Activated naive CD8-positive, alpha-beta T cell (primary cell): ENCODE results near the gene ALG5.
A peak's percentile ranks its signal among the peaks of the same experiment; 100 is the strongest.

Experiments used
- H3K27ac Mint-ChIP-seq: one replicate; pipeline ENCODE4 v1.8.0; 2021; ENCODE audit warnings: mixed read lengths
- H3K27me3 Mint-ChIP-seq: one replicate; pipeline ENCODE4 v1.8.0; 2021; ENCODE audit warnings: mixed read lengths
- H3K36me3 Mint-ChIP-seq: one replicate; pipeline ENCODE4 v1.8.0; 2021; ENCODE audit warnings: mixed read lengths
- H3K4me1 Mint-ChIP-seq: one replicate; pipeline ENCODE4 v1.8.0; 2021; ENCODE audit warnings: low read depth, mixed read lengths
- H3K4me3 Mint-ChIP-seq: one replicate; pipeline ENCODE4 v1.8.0; 2021; ENCODE audit warnings: mild to moderate bottlenecking, mixed read lengths
- H3K9me3 Mint-ChIP-seq: one replicate; pipeline ENCODE4 v1.8.0; 2021; ENCODE audit warnings: low read depth, mixed read lengths

ALG5 gene

GRCh38 chr13:37001921-37002250 is 2.7 kb upstream of the ALG5 start:
- peak overlapping the region; percentile 100 for H3K27ac Mint-ChIP-seq
- H3K27me3 Mint-ChIP-seq: no peaks in the 10 kb centered on the region
- H3K4me1 Mint-ChIP-seq: peaks cover 30% of the 10 kb centered on the region
- peak overlapping the region; percentile 100 for H3K4me3 Mint-ChIP-seq
- no peaks in the 10 kb centered on the region for H3K9me3 Mint-ChIP-seq
- H3K36me3 Mint-ChIP-seq: peaks cover 2% of the 10 kb centered on the region

DNA sequence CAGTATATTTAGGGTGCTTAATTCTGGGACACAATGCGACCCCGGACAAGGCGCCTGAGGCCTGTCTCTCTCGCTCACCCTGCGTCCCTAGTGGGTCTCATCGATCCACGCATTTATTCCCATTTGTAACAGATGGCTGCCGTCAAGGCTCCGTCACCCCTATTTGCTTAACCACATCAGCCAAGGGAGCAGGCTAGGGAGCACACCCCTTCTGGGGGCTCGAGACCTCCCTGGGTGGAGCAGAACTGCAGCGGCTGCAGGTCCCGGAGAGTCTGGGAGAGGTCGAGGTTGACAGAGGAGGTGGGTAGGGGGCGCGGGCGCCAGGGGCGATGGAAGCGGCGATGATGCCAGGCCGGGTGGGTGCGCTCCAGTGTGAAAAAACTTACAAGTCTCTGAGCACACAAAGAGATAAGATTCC is 507 bp downstream of the ALG5 start:
- no peaks in the 10 kb centered on the region for H3K27me3 Mint-ChIP-seq
- peak overlapping the region; percentile 100 for H3K4me3 Mint-ChIP-seq
- H3K36me3 Mint-ChIP-seq: peaks cover 3% of the 10 kb centered on the region
- H3K4me1 Mint-ChIP-seq: peaks cover 39% of the 10 kb centered on the region
- H3K27ac Mint-ChIP-seq: peak overlapping the region; percentile 100
- no peaks in the 10 kb centered on the region for H3K9me3 Mint-ChIP-seq

- peak overlapping the region; percentile 100 for H3K4me3 Mint-ChIP-seq
- no peaks in the 10 kb centered on the region for H3K9me3 Mint-ChIP-seq
- H3K27ac Mint-ChIP-seq: peak overlapping the region; percentile 100
- H3K36me3 Mint-ChIP-seq: peaks cover 3% of the 10 kb centered on the region
- peaks cover 33% of the 10 kb centered on the region for H3K4me1 Mint-ChIP-seq
- H3K27me3 Mint-ChIP-seq: no peaks in the 10 kb centered on the region
These were observed 1.3 kb downstream of the ALG5 start for GRCh38 chr13:36997716-36998427.

DNA sequence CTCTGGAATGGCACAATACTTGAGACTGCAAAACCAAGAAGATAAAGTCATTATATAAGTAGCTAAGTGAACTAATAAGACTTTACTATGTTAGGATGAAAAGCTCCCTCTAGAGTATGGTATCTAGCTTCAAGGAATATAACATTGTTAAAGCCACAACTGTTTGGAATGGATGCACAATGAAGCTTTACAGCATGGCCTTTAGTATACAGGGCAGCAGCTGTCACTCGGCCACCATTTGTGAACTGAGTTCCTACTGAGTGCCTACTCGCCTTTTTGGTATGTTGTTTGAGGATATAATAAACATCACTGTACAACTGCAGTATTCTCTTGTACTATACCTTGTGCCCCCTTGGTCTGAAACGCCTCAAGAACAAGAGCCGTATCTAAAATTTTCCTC is 6.8 kb downstream of the ALG5 start:
- Mint-ChIP-seq H3K27ac (no peak overlapping the region), H3K9me3 (no peaks in the 10 kb centered on the region), H3K27me3 (no peaks in the 10 kb centered on the region), H3K4me1 (peaks cover 13% of the 10 kb centered on the region), H3K36me3 (peaks cover 25% of the 10 kb centered on the region), H3K4me3 (no peak overlapping the region)

DNA sequence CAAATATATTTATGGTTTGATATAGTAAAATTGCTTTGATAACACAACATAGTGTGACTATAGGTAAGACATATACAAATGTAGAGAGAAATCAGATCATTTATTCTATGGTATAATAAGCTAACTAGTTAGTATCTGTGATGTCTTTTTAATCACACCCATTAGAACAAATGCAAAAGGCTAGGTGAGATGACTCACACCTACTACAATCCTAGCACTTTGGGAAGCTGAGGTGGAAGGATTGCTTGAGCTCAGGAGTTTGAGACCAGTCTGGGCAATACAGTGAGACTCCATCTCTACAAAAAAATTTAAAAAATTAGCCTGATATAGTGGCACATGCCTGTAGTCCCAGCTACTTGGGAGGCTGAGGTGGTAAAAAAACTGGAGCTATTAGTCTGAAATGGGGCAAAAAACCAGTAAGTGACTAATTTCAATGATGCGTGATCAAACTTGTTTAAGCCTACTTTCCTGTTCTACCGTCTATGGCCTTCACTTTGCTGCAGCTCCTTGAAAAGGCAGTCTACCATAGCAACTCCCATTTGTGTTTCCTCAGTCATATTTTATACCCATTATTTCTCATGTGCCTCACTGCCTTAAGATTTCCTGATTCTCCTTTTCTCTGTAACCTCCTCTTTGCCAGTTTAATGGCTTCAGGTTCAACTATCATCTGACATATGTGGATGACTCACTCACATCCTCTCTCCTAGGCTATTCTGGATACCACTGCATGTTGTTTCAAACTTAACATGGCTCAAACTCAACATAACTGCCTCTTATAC is 12.5 kb downstream of the ALG5 start:
- Mint-ChIP-seq H3K9me3 (no peaks in the 10 kb centered on the region), H3K36me3 (peaks cover 27% of the 10 kb centered on the region), H3K4me3 (no peak overlapping the region), H3K27ac (peak overlapping the region; percentile 10), H3K27me3 (no peaks in the 10 kb centered on the region), H3K4me1 (no peaks in the 10 kb centered on the region)

- H3K4me3 Mint-ChIP-seq: no peak overlapping the region
- H3K27ac Mint-ChIP-seq: no peak overlapping the region
- peaks cover 10% of the 10 kb centered on the region for H3K36me3 Mint-ChIP-seq
- H3K9me3 Mint-ChIP-seq: no peaks in the 10 kb centered on the region
- no peaks in the 10 kb centered on the region for H3K4me1 Mint-ChIP-seq
- H3K27me3 Mint-ChIP-seq: no peaks in the 10 kb centered on the region
These were observed 17.9 kb downstream of the ALG5 start for GRCh38 chr13:36981156-36981743.

- Mint-ChIP-seq H3K27me3 (no peaks in the 10 kb centered on the region), H3K4me1 (no peaks in the 10 kb centered on the region), H3K9me3 (no peaks in the 10 kb centered on the region), H3K27ac (no peak overlapping the region), H3K4me3 (no peak overlapping the region), H3K36me3 (peaks cover 12% of the 10 kb centered on the region)
These were observed 19.6 kb downstream of the ALG5 start for GRCh38 chr13:36979361-36980050.

GRCh38 chr13:36975172-36975571 is 24.0 kb downstream of the ALG5 start:
- Mint-ChIP-seq H3K36me3 (peaks cover 15% of the 10 kb centered on the region), H3K27ac (no peak overlapping the region), H3K9me3 (no peaks in the 10 kb centered on the region), H3K4me3 (no peak overlapping the region), H3K27me3 (no peaks in the 10 kb centered on the region), H3K4me1 (peaks cover 3% of the 10 kb centered on the region)

DNA sequence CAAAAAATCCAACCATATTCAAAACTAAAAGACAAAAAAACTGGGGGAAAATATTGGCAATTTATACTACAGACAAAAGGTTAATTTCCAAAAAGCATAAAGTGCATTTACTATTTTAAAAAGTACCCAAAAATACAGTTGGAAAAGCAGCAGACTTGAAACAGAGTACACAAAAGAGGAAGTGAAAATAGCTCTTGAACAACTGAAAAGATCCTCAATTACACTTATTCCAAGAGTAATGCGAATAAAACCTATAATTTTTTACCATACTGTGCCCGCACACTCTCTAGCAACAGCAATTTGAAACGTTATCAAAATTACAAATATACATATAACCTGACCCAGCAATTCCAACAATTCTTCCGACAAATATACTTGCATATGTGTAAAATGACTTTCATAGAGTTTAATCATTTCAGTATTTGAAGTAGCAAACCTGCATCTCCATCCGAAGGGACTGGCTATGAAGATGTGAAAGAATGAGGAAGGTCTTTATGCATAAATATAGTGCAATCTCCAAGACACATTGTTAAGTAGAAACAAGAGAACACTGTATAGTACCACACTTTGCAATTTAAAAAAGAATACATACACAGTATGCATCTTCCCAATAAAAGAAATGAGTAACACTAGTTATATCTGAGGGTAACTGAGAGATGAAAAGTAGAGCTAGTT is 25.4 kb downstream of the ALG5 start:
- Mint-ChIP-seq H3K27me3 (no peaks in the 10 kb centered on the region), H3K27ac (no peak overlapping the region), H3K4me1 (peaks cover 3% of the 10 kb centered on the region), H3K9me3 (no peaks in the 10 kb centered on the region), H3K4me3 (no peak overlapping the region), H3K36me3 (peaks cover 15% of the 10 kb centered on the region)

DNA sequence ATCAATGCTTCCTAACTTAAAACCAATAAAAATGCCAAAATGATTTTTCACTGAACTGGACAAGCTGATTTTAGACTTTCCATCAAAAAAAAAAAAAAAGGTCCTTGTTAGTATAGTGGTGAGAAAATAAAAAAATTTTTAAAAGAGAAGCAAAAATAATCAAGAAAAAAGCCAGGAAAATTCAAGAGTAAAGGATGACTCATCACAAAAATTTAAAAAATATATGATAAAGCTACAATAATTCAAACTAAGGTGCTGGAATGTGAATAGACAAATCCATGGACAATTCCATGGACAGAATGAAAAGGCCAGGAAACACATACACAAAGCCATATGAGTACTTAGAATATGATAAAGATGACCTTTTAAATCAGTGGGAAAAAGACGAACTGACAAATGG is 26.1 kb downstream of the ALG5 start:
- Mint-ChIP-seq H3K27ac (no peak overlapping the region), H3K27me3 (no peaks in the 10 kb centered on the region), H3K4me1 (peaks cover 3% of the 10 kb centered on the region), H3K36me3 (peaks cover 15% of the 10 kb centered on the region), H3K9me3 (no peaks in the 10 kb centered on the region), H3K4me3 (no peak overlapping the region)

GRCh38 chr13:36966404-36966803 is 32.7 kb downstream of the ALG5 start:
- H3K4me1 Mint-ChIP-seq: peaks cover 6% of the 10 kb centered on the region
- no peaks in the 10 kb centered on the region for H3K27me3 Mint-ChIP-seq
- no peak overlapping the region for H3K27ac Mint-ChIP-seq
- H3K9me3 Mint-ChIP-seq: no peaks in the 10 kb centered on the region
- peaks cover 10% of the 10 kb centered on the region for H3K36me3 Mint-ChIP-seq
- H3K4me3 Mint-ChIP-seq: no peak overlapping the region

DNA sequence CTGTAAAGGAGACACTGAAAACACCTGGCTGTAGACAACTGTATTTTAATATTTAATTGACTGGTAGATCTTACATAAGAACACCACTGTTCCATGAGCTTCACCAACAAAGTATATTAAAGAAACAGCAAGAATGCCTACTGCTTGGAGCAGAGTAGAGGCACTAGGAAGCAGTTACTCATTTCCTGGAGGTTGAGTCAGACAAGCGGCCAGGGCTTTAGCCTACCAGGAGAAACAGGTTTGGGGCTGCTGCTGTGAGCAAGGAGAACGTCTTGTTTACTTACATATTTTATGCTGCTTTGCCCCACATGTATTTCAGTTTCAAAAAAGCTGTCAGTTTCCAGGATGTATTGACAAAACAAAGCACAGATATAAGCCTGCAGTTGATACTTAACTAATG is 33.4 kb downstream of the ALG5 start:
- H3K4me1 Mint-ChIP-seq: peaks cover 6% of the 10 kb centered on the region
- no peaks in the 10 kb centered on the region for H3K9me3 Mint-ChIP-seq
- no peak overlapping the region for H3K4me3 Mint-ChIP-seq
- H3K27me3 Mint-ChIP-seq: no peaks in the 10 kb centered on the region
- H3K36me3 Mint-ChIP-seq: peaks cover 10% of the 10 kb centered on the region
- H3K27ac Mint-ChIP-seq: no peak overlapping the region

- peaks cover 10% of the 10 kb centered on the region for H3K4me1 Mint-ChIP-seq
- no peak overlapping the region for H3K27ac Mint-ChIP-seq
- peaks cover 12% of the 10 kb centered on the region for H3K36me3 Mint-ChIP-seq
- H3K4me3 Mint-ChIP-seq: no peak overlapping the region
- H3K9me3 Mint-ChIP-seq: no peaks in the 10 kb centered on the region
- H3K27me3 Mint-ChIP-seq: no peaks in the 10 kb centered on the region
These were observed 39.6 kb downstream of the ALG5 start for GRCh38 chr13:36959456-36960116.

DNA sequence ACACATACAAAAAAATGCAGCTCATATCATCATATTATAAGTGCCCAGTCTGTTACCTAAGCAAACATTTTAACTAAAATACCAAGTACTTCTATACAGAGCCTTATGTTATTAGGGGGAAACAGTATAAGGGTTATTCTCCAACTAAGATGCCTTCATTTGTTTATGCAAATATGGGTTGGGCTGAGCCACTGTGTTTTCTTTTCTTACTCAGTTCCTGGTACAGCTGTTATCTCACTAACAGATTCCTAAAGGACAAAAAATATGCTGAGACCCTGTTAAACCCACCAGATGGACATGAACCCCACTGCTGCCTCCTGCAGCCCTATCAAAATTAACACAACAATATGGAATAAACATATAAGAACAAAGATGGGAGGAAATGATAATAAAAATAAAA is 44.6 kb downstream of the ALG5 start:
- Mint-ChIP-seq H3K36me3 (peaks cover 19% of the 10 kb centered on the region), H3K27me3 (no peaks in the 10 kb centered on the region), H3K4me1 (peaks cover 6% of the 10 kb centered on the region), H3K4me3 (no peak overlapping the region), H3K27ac (no peak overlapping the region), H3K9me3 (no peaks in the 10 kb centered on the region)
